Measurements from ENCODE around the gene GPI. TPM values are rescaled to one million over a fixed set of nuclear protein-coding genes. Genes with fewer than 3 reads are reported as not detected.

GPI gene
- total and polyA plus RNA-seq, 2 of the 13 experiments (the other 11 are each of a cell fraction or from before 2014, with no cell fraction given), result 147 to 167 TPM

- TF ChIP-seq REST (IDR thresholded peaks at IDR 0.05; ENCODE audit: borderline replicate concordance in 1 of 2, low read depth in 1 of 2, low read length in 2 of 2), result 0 out of 4 replicates have a peak, but pooled peaks of 1 of the 2 experiments have one; percentile 8
- TF ChIP-seq TAF15 (IDR thresholded peaks at IDR 0.05; ENCODE audit: low read depth, low read length, poor library complexity, severe bottlenecking), result peak; percentile 48
- no peak for TF ChIP-seq ZNF83 (CRISPR knock-in tag; IDR thresholded peaks at IDR 0.05; ENCODE audit: borderline replicate concordance)
- TF ChIP-seq IRF2 (CRISPR knock-in tag; IDR thresholded peaks at IDR 0.05), result peak; percentile 90
- no peak for TF ChIP-seq ZKSCAN1 (IDR thresholded peaks at IDR 0.05; ENCODE audit: low read length)
- TF ChIP-seq ZNF205 (CRISPR knock-in tag; IDR thresholded peaks at IDR 0.05), result no peak; the same call in none of the 2 replicates
- TF ChIP-seq PATZ1 (CRISPR knock-in tag; IDR thresholded peaks at IDR 0.05), result peak; percentile 38
- no peak for TF ChIP-seq HMG20A (CRISPR knock-in tag; IDR thresholded peaks at IDR 0.05; ENCODE audit: borderline replicate concordance)
- no peak for TF ChIP-seq ZNF33A (CRISPR knock-in tag; IDR thresholded peaks at IDR 0.05; ENCODE audit: borderline replicate concordance)
- TF ChIP-seq MTERF4 (CRISPR knock-in tag; IDR thresholded peaks at IDR 0.05), result 0 out of 2 replicates have a peak, but pooled peaks have one; percentile 48
- TF ChIP-seq DBP (CRISPR knock-in tag; IDR thresholded peaks at IDR 0.05; ENCODE audit: not compliant biosample characterization), result peak; percentile 18
- TF ChIP-seq GATAD2A (CRISPR knock-in tag; IDR thresholded peaks at IDR 0.05), result peak; percentile 38; the same call in 1 of the 2 replicates
- peak; percentile 57 for TF ChIP-seq SOX5 (CRISPR knock-in tag; IDR thresholded peaks at IDR 0.05; ENCODE audit: borderline replicate concordance)
- TF ChIP-seq KAT2B (IDR thresholded peaks at IDR 0.05; ENCODE audit: borderline replicate concordance, low read depth, low read length), result no peak
- no peak for TF ChIP-seq ZNF577 (CRISPR knock-in tag; IDR thresholded peaks at IDR 0.05; ENCODE audit: borderline replicate concordance, low read depth)
- TF ChIP-seq PRDM15 (CRISPR knock-in tag; IDR thresholded peaks at IDR 0.05), result no peak
- no peak for TF ChIP-seq DPF2 (CRISPR knock-in tag; IDR thresholded peaks at IDR 0.05; ENCODE audit: borderline replicate concordance, low read depth)
Observed at GRCh38 chr19:34359140-34359953, 5.6 kb upstream of the GPI start (continued).
